ENCODE measurements around the gene TMC1. TPM values are rescaled to one million over a fixed set of nuclear protein-coding genes. Genes with fewer than 3 reads are reported as not detected.

The TMC1 gene
- total and polyA plus RNA-seq, 11 donors: 0.07 to 0.75 (median 0.33) TPM; not detected in 5

- H3K4me1 ChIP-seq: no peaks in the 10 kb centered on the region
- peaks cover 0 to 8% (median 0%) of the 10 kb centered on the region in 9 donors for H3K27me3 ChIP-seq
- TF ChIP-seq CTCF (IDR thresholded peaks at IDR 0.05): no peak
- TF ChIP-seq POLR2A (IDR thresholded peaks at IDR 0.05): no peak
- WGBS, 4 donors: 74 to 82% (median 79%) methylated on average over 2 of the region's 2 CpGs
- intact Hi-C loops (cut with DNase I): no loop called here
- DNase-seq (no peak), ATAC-seq (no peak)
- H3K36me3 ChIP-seq: no peaks in the 10 kb centered on the region
- no peak overlapping the region for H3K4me3 ChIP-seq
- H3K9me3 ChIP-seq: no peaks in the 10 kb centered on the region
- H3K27ac ChIP-seq: no peak overlapping the region
These were observed 241.6 kb downstream of the TMC1 start for GRCh38 chr9:72763022-72763421.

DNA sequence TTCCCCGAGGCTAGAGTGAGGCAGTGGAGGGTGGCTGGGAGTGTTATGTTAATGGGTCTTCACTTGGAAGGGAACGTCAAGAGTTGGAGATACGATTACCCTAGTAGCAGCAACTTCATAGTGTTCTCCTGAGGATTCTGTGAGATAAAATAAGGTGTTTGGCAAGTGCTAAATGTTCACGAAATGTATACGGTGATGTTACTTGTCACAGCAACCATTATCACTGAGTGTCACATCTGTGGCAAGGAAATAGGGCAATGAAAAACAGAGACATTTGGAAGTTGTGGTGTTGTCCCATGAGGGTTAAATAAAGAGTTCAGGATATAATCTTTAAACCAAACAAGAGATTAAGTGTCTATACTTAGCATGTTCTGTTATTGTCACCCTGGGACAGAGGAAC is 248.1 kb downstream of the TMC1 start:
- H3K4me3 ChIP-seq: no peak overlapping the region
- H3K36me3 ChIP-seq: no peaks in the 10 kb centered on the region
- no peak for TF ChIP-seq POLR2A (IDR thresholded peaks at IDR 0.05)
- TF ChIP-seq CTCF (IDR thresholded peaks at IDR 0.05): no peak
- WGBS, 4 donors: 36 to 52% (median 42%) methylated on average over 5 of the region's 5 CpGs
- no peak for ATAC-seq
- no peaks in the 10 kb centered on the region for H3K4me1 ChIP-seq
- intact Hi-C loops (cut with DNase I): no loop called here
- no peaks in the 10 kb centered on the region for H3K9me3 ChIP-seq
- H3K27ac ChIP-seq: no peak overlapping the region
- no peaks in the 10 kb centered on the region for H3K27me3 ChIP-seq
- no peak for DNase-seq

DNA sequence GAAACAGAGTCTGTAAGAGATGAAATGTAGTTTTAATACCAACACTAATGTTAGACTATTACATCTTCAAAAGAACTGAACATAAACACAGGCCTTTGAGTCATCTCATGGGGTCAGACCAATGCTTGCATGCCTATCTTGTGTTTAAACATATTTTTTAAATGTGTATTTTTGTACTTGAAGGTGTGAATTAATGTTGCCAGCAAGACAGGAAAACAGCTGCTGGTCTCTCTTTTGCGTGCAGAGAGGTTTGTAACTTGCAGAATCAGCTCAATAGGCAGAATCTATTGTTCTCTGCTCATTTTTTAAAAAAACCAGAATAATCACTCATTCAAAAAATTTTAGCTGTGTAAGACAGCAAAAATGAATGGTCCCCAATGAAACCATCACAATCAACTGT is 251.3 kb downstream of the TMC1 start:
- WGBS, 4 donors: 64 to 87% (median 79%) methylated on average over 1 of the region's 1 CpG

DNA sequence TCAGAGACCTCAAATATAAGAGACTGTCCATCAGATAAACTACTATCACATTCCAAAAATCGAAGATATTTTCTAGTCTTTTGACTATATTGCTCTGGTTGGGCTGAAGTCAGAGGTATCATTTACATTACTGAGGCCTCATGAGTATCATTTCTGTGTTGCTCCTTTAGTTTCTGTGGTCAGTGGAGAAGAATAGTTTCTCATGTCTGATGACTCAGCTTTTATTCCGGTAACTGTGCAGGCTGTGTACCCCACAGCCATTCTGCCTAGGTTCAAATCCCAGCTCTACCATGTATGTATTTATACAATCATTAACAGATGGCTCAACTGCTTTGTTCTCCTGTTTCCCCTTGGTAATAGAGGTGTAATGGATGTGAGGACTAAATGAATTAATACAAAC is 252.2 kb downstream of the TMC1 start:
- Histone ChIP-seq H3K36me3 (no peaks in the 10 kb centered on the region), H3K27ac (no peak overlapping the region), H3K27me3 (no peaks in the 10 kb centered on the region), H3K4me3 (no peak overlapping the region), H3K4me1 (no peaks in the 10 kb centered on the region), H3K9me3 (no peaks in the 10 kb centered on the region)
- ATAC-seq (no peak), DNase-seq (no peak)
- WGBS, 4 donors: 74 to 77% (median 75%) methylated on average over 2 of the region's 2 CpGs
- intact Hi-C loops (cut with DNase I): no loop called here
- TF ChIP-seq POLR2A (IDR thresholded peaks at IDR 0.05): no peak

More for the DNA sequence above, 251.3 kb downstream of the TMC1 start:
- ATAC-seq: no peak
- Histone ChIP-seq H3K27ac (no peak overlapping the region), H3K27me3 (no peaks in the 10 kb centered on the region), H3K4me3 (no peak overlapping the region), H3K4me1 (no peaks in the 10 kb centered on the region), H3K36me3 (no peaks in the 10 kb centered on the region), H3K9me3 (no peaks in the 10 kb centered on the region)
- intact Hi-C loops (cut with DNase I): no loop called here
- TF ChIP-seq CTCF (IDR thresholded peaks at IDR 0.05) (no peak), POLR2A (IDR thresholded peaks at IDR 0.05) (no peak)
- DNase-seq: no peak

- Histone ChIP-seq H3K4me1 (no peaks in the 10 kb centered on the region), H3K36me3 (no peaks in the 10 kb centered on the region), H3K27me3 (no peaks in the 10 kb centered on the region), H3K27ac (no peak overlapping the region), H3K9me3 (no peaks in the 10 kb centered on the region), H3K4me3 (no peak overlapping the region)
- intact Hi-C loops (cut with DNase I): no loop called here
- ATAC-seq: no peak
- 48 to 64% (median 59%) methylated on average over 3 of the region's 3 CpGs for WGBS, 4 donors
- no peak for DNase-seq
- TF ChIP-seq CTCF (IDR thresholded peaks at IDR 0.05) (no peak), POLR2A (IDR thresholded peaks at IDR 0.05) (no peak)
These were observed 254.2 kb downstream of the TMC1 start for GRCh38 chr9:72775570-72775969.
